Caco-2 (cell line): ENCODE data around the gene ASTN2. TPM values are rescaled to one million over a fixed set of nuclear protein-coding genes. Genes with fewer than 3 reads are reported as not detected.

Experiments used
- BruUV-seq: library from RNA; stranded (reverse); fragments of 400-500 nt; replicated peaks from 2 replicates; lab custom pipeline; 2021; lab: Mats Ljungman, UMichigan
- CTCF ChIA-PET: fragments of 300-600 bp; sonication (Branson Sonifier 250); formaldehyde crosslinking; loops from one replicate; lab custom pipeline; 2022; ENCODE audit warnings: antibody characterized with exemption; lab: Charles Lee
- POLR2A ChIA-PET: fragments of 300-600 bp; sonication (Branson Sonifier 250); formaldehyde crosslinking; loops from one replicate; lab custom pipeline; 2022; ENCODE audit warnings: antibody characterized with exemption; lab: Charles Lee
- DNase-seq, 2 experiments: peaks; one replicate each; pipeline versions ENCODE4 v3.0.0 to v3.0.0-alpha.2; 2020 to 2022
- H3K27me3 ChIP-seq: replicated peaks from 2 replicates; pipeline ENCODE4 v1.6.0; 2011; ENCODE audit warnings: low read length; ENCODE audit not compliant: control insufficient read depth, insufficient read depth
- H3K36me3 ChIP-seq: 2 replicates; pipeline ENCODE4 v1.5.1; 2011; ENCODE audit warnings: low read length; ENCODE audit not compliant: control insufficient read depth, insufficient read depth
- H3K4me1 ChIP-seq: fragments of 250-450 bp; sonication (Bioruptor Pico); 2 replicates; pipeline ENCODE4 v1.5.1; 2020; ENCODE audit warnings: mild to moderate bottlenecking
- H3K4me3 ChIP-seq: 2 replicates; pipeline ENCODE4 v1.5.1; 2011; ENCODE audit warnings: low read depth, mild to moderate bottlenecking, control low read depth, low read length
- H3K9me3 ChIP-seq: fragments of 250-450 bp; sonication (Bioruptor Pico); 2 replicates; pipeline ENCODE4 v1.5.1; 2020; ENCODE audit warnings: mild to moderate bottlenecking, moderate library complexity
- H3K27ac Mint-ChIP-seq: one replicate; pipeline ENCODE4 v1.8.0; 2022; ENCODE audit warnings: mixed read lengths; ENCODE audit not compliant: unreplicated experiment
- H3K27me3 Mint-ChIP-seq: one replicate; pipeline ENCODE4 v1.8.0; 2022; ENCODE audit warnings: mixed read lengths; ENCODE audit not compliant: insufficient read depth, unreplicated experiment
- H3K36me3 Mint-ChIP-seq: one replicate; pipeline ENCODE4 v1.8.0; 2022; ENCODE audit warnings: mild to moderate bottlenecking, mixed read lengths; ENCODE audit not compliant: insufficient read depth, unreplicated experiment
- H3K4me1 Mint-ChIP-seq: one replicate; pipeline ENCODE4 v1.8.0; 2022; ENCODE audit warnings: low read depth, mixed read lengths; ENCODE audit not compliant: unreplicated experiment
- H3K4me3 Mint-ChIP-seq: one replicate; pipeline ENCODE4 v1.8.0; 2022; ENCODE audit warnings: mild to moderate bottlenecking, moderate library complexity, mixed read lengths; ENCODE audit not compliant: unreplicated experiment
- H3K9me3 Mint-ChIP-seq: one replicate; pipeline ENCODE4 v1.8.0; 2022; ENCODE audit warnings: mixed read lengths; ENCODE audit not compliant: unreplicated experiment
- intact Hi-C: fragments of 100-400 bp; cut with micrococcal nuclease; formaldehyde crosslinking; loops from one replicate; pipeline ENCODE4 v1.10.0; 2022; ENCODE audit not compliant: unreplicated experiment
- total RNA-seq: library from RNA; stranded (reverse); gene quantifications from 2 replicates; pipeline ENCODE4 v1.2.3, GENCODE V29; 2022
- TF ChIP-seq, protein P1 (sequence below), 2 experiments: fragments of 200-600 bp in 1 of 2; IDR thresholded peaks; 1 replicate in 1 of 2; 2 replicates in 1 of 2; pipeline versions ENCODE4 v1.5.1 to v1.8.0; 2011 to 2022; ENCODE audit warnings: antibody characterized with exemption in 1 of 2, control low read depth in 1 of 2, inconsistent platforms in 1 of 2, low read depth in 1 of 2, low read length in 1 of 2, mild to moderate bottlenecking in 1 of 2, moderate library complexity in 1 of 2; ENCODE audit not compliant: insufficient read depth in 1 of 2, severe bottlenecking in 1 of 2, unreplicated experiment in 1 of 2

ASTN2 gene
- total RNA-seq, 1 experiment from 2014 or later: 12.7 TPM

DNA sequence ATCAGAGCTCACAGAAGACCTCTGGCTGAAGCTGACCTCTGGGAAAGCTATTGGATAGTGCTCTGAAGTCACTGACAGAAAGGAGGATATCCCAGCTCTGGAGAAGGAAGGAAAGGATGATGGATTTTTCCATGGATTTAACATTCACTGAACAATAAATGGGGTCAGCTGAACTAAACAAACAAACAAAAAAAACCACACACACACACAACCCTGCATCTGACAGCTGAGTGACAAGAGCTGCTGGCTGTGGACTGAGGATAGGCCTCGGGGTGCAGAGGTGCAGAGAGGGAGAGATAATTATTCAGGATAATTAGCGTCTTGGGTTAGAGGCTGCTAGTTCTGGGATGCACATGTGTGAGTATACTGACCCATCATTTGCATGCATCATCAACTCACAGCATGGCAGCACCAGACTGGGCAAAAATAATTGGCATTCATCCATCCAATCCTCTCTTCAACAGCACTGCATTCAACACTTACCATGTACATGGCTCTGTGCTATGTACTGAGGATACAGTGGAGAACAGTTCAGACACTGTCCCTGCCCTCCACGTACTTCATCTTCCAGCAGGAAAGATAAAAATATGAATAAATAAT lies 859.2 kb downstream of the ASTN2 start:
- no peaks in the 10 kb centered on the region for H3K27me3 ChIP-seq
- Mint-ChIP-seq H3K36me3 (no peaks in the 10 kb centered on the region), H3K9me3 (no peaks in the 10 kb centered on the region), H3K4me1 (no peaks in the 10 kb centered on the region), H3K4me3 (no peak overlapping the region), H3K27ac (no peak overlapping the region), H3K27me3 (no peaks in the 10 kb centered on the region)
- ChIA-PET POLR2A (no interaction called here), CTCF (no interaction called here)
- no TSS peak for BruUV-seq
- H3K4me3 ChIP-seq: no peak overlapping the region
- DNase-seq: no peak
- H3K36me3 ChIP-seq: no peaks in the 10 kb centered on the region
- H3K4me1 ChIP-seq: no peaks in the 10 kb centered on the region
- TF ChIP-seq, protein P1, sequence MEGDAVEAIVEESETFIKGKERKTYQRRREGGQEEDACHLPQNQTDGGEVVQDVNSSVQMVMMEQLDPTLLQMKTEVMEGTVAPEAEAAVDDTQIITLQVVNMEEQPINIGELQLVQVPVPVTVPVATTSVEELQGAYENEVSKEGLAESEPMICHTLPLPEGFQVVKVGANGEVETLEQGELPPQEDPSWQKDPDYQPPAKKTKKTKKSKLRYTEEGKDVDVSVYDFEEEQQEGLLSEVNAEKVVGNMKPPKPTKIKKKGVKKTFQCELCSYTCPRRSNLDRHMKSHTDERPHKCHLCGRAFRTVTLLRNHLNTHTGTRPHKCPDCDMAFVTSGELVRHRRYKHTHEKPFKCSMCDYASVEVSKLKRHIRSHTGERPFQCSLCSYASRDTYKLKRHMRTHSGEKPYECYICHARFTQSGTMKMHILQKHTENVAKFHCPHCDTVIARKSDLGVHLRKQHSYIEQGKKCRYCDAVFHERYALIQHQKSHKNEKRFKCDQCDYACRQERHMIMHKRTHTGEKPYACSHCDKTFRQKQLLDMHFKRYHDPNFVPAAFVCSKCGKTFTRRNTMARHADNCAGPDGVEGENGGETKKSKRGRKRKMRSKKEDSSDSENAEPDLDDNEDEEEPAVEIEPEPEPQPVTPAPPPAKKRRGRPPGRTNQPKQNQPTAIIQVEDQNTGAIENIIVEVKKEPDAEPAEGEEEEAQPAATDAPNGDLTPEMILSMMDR (IDR thresholded peaks at IDR 0.05; ENCODE audit: insufficient read depth in 1 of 2, low read depth in 1 of 2, low read length in 1 of 2, severe bottlenecking in 1 of 2, unreplicated experiment in 1 of 2): no peak
- intact Hi-C loops: no loop called here
- no peaks in the 10 kb centered on the region for H3K9me3 ChIP-seq

DNA sequence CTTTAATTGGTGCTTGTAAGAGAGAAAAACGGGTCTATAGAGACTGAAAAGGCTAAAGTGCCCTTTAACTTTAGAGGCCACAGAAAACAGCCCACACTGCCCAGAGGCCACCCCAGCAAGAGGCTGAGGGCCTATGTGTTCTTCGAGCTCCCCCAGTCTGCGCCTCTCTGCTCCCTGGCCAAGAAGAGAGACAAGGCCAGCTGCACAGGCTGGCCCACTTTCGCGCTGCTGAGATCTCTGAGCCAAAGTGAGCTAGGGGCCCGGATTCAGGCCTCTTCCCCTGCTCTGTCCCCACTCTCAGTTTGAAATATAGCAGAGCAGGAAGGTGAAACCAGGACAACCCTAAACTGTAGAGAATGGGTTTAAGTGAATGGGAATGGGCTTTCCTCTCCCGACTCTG lies 859.7 kb downstream of the ASTN2 start:
- H3K4me1 Mint-ChIP-seq: no peaks in the 10 kb centered on the region
- intact Hi-C loops: no loop called here
- Histone ChIP-seq H3K27me3 (no peaks in the 10 kb centered on the region), H3K36me3 (no peaks in the 10 kb centered on the region), H3K4me3 (no peak overlapping the region), H3K9me3 (no peaks in the 10 kb centered on the region), H3K4me1 (no peaks in the 10 kb centered on the region)
- no TSS peak for BruUV-seq
- no peak overlapping the region for H3K27ac Mint-ChIP-seq
- TF ChIP-seq, protein P1 (IDR thresholded peaks at IDR 0.05; ENCODE audit: insufficient read depth in 1 of 2, low read depth in 1 of 2, low read length in 1 of 2, severe bottlenecking in 1 of 2, unreplicated experiment in 1 of 2): no peak
- DNase-seq: no peak
- no peaks in the 10 kb centered on the region for H3K36me3 Mint-ChIP-seq
- H3K27me3 Mint-ChIP-seq: no peaks in the 10 kb centered on the region
- no peak overlapping the region for H3K4me3 Mint-ChIP-seq
- CTCF ChIA-PET: interaction anchor here (0.5 kb wide), 1 partner anchor 267 kb away, joined by 3 read pairs; no protein-coding TSS in a partner anchor
- no peaks in the 10 kb centered on the region for H3K9me3 Mint-ChIP-seq
- POLR2A ChIA-PET: no interaction called here

DNA sequence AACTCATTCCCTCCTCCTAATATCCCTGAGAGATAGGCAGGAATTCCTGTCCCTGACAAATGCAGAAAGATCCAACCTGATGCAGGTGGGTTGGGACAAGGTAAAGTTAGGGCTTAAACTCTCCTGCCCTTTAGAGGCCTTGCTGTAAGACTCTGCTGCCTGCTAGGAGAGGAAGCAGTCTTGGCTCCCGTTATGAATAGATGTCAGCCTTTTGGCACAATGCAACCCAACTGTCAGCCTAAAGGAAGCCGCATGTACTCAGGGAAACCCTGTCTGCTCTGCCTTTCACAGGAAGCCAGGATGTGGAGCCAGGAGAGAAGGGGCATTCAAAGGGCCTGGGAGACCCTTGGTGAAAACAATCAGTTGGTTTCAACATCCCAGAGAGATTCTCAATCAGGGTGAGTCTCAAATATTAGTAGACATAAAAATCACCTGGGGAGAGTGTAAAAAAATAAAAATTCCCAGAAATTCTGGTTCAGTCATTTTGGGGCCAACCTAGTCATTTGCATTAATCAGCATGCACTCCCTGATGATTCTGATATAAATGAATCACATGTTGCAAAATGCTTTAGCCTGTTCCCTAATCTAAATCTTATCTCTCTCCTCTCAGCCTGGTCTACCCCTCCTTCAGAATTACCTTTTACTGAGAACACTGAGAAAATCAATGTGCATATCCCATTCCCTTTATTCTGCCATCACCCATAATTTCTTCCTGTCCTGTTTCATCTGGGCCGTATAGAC lies 864.0 kb downstream of the ASTN2 start:
- H3K36me3 Mint-ChIP-seq: no peaks in the 10 kb centered on the region
- CTCF ChIA-PET: no interaction called here
- H3K4me1 Mint-ChIP-seq: peaks cover 19% of the 10 kb centered on the region
- Histone ChIP-seq H3K27me3 (no peaks in the 10 kb centered on the region), H3K4me3 (no peak overlapping the region), H3K4me1 (peaks cover 26% of the 10 kb centered on the region), H3K9me3 (no peaks in the 10 kb centered on the region), H3K36me3 (no peaks in the 10 kb centered on the region; the same call in 1 of the 2 replicates)
- no peaks in the 10 kb centered on the region for H3K27me3 Mint-ChIP-seq
- H3K9me3 Mint-ChIP-seq: no peaks in the 10 kb centered on the region
- intact Hi-C loops: no loop called here
- DNase-seq: no peak
- no peak overlapping the region for H3K4me3 Mint-ChIP-seq
- TF ChIP-seq, protein P1 (IDR thresholded peaks at IDR 0.05; ENCODE audit: insufficient read depth in 1 of 2, low read depth in 1 of 2, low read length in 1 of 2, severe bottlenecking in 1 of 2, unreplicated experiment in 1 of 2): no peak
- no peak overlapping the region for H3K27ac Mint-ChIP-seq
- no TSS peak for BruUV-seq
- POLR2A ChIA-PET: no interaction called here
